IPS-15b (cell line): Measurements from ENCODE around the gene EXOSC10.
"Not testable (repeated sequence)": the region's sequence is repeated elsewhere in the genome, so short reads cannot be mapped to it uniquely, and the experiment has no call there.

Experiments
- H3K27me3 ChIP-seq: one replicate; pipeline ENCODE4 v1.6.1; 2013; ENCODE audit warnings: low read length; ENCODE audit not compliant: control insufficient read depth, insufficient read depth
- H3K36me3 ChIP-seq: one replicate; pipeline ENCODE4 v1.6.1; 2013; ENCODE audit warnings: low read length; ENCODE audit not compliant: control insufficient read depth, insufficient read depth
- H3K4me1 ChIP-seq: one replicate; pipeline ENCODE4 v1.6.1; 2013; ENCODE audit warnings: mild to moderate bottlenecking, low read length; ENCODE audit not compliant: control insufficient read depth, insufficient read depth
- H3K4me3 ChIP-seq: one replicate; pipeline ENCODE4 v1.5.1; 2013; ENCODE audit warnings: low read depth, low read length
- H3K9ac ChIP-seq: one replicate; pipeline ENCODE4 v1.6.1; 2013; ENCODE audit warnings: low read depth, mild to moderate bottlenecking, low read length
- H3K9me3 ChIP-seq: one replicate; pipeline ENCODE4 v1.6.1; 2013; ENCODE audit warnings: mild to moderate bottlenecking, low read length; ENCODE audit not compliant: control insufficient read depth, insufficient read depth

Gene EXOSC10

GRCh38 chr1:11105586-11105985, 5.9 kb upstream of the EXOSC10 start:
- H3K9ac ChIP-seq = no peak overlapping the region
- no peaks in the 10 kb centered on the region for H3K4me1 ChIP-seq
- H3K27me3 ChIP-seq = no peaks in the 10 kb centered on the region
- H3K36me3 ChIP-seq = peaks cover 15% of the 10 kb centered on the region
- no peaks in the 10 kb centered on the region for H3K9me3 ChIP-seq
- no peak overlapping the region for H3K4me3 ChIP-seq

GRCh38 chr1:11101347-11101746, 1.7 kb upstream of the EXOSC10 start:
- H3K27me3 ChIP-seq = no peaks in the 10 kb centered on the region
- H3K4me1 ChIP-seq = peaks cover 5% of the 10 kb centered on the region
- no peak overlapping the region for H3K9ac ChIP-seq
- H3K9me3 ChIP-seq = no peaks in the 10 kb centered on the region
- H3K36me3 ChIP-seq = peaks cover 2% of the 10 kb centered on the region
- no peak overlapping the region for H3K4me3 ChIP-seq

- H3K4me1 ChIP-seq, H3K9me3 ChIP-seq, H3K27me3 ChIP-seq, H3K4me3 ChIP-seq, H3K36me3 ChIP-seq, H3K9ac ChIP-seq: not testable (repeated sequence)
These were observed 1.1 kb upstream of the EXOSC10 start for GRCh38 chr1:11100806-11101205.

GRCh38 chr1:11100149-11100493, 452 bp upstream of the EXOSC10 start:
- Histone ChIP-seq H3K9ac (peak overlapping the region; percentile 49), H3K36me3 (no peaks in the 10 kb centered on the region), H3K4me3 (peak overlapping the region; percentile 97), H3K9me3 (no peaks in the 10 kb centered on the region), H3K27me3 (no peaks in the 10 kb centered on the region), H3K4me1 (peaks cover 5% of the 10 kb centered on the region)

- Histone ChIP-seq H3K9ac (peak overlapping the region; percentile 96), H3K27me3 (no peaks in the 10 kb centered on the region), H3K4me1 (peaks cover 5% of the 10 kb centered on the region), H3K9me3 (no peaks in the 10 kb centered on the region), H3K36me3 (peaks cover 9% of the 10 kb centered on the region), H3K4me3 (peak overlapping the region; percentile 97)
These were observed 749 bp downstream of the EXOSC10 start for GRCh38 chr1:11098931-11099309.

GRCh38 chr1:11083784-11084183, 15.9 kb downstream of the EXOSC10 start:
- H3K36me3 ChIP-seq = peaks cover 45% of the 10 kb centered on the region

GRCh38 chr1:11080931-11081330, 18.7 kb downstream of the EXOSC10 start:
- no peak overlapping the region for H3K4me3 ChIP-seq
- peaks cover 56% of the 10 kb centered on the region for H3K36me3 ChIP-seq
- H3K9me3 ChIP-seq = no peaks in the 10 kb centered on the region
- H3K9ac ChIP-seq = no peak overlapping the region
- no peaks in the 10 kb centered on the region for H3K4me1 ChIP-seq
- no peaks in the 10 kb centered on the region for H3K27me3 ChIP-seq

More at GRCh38 chr1:11083784-11084183, 15.9 kb downstream of the EXOSC10 start:
- not testable (repeated sequence) for H3K9ac ChIP-seq, H3K27me3 ChIP-seq, H3K4me3 ChIP-seq, H3K4me1 ChIP-seq, H3K9me3 ChIP-seq

- H3K4me1 ChIP-seq = no peaks in the 10 kb centered on the region
- H3K36me3 ChIP-seq = peaks cover 74% of the 10 kb centered on the region
- no peaks in the 10 kb centered on the region for H3K9me3 ChIP-seq
- H3K4me3 ChIP-seq = no peak overlapping the region
- H3K9ac ChIP-seq = no peak overlapping the region
- H3K27me3 ChIP-seq = no peaks in the 10 kb centered on the region
These were observed 21.0 kb downstream of the EXOSC10 start for GRCh38 chr1:11078631-11079030.

- peaks cover 77% of the 10 kb centered on the region for H3K36me3 ChIP-seq
- not testable (repeated sequence) for H3K9me3 ChIP-seq, H3K9ac ChIP-seq, H3K4me1 ChIP-seq, H3K27me3 ChIP-seq, H3K4me3 ChIP-seq
These were observed 26.3 kb downstream of the EXOSC10 start for GRCh38 chr1:11073398-11073797.

- H3K9ac ChIP-seq = no peak overlapping the region
- peaks cover 85% of the 10 kb centered on the region for H3K36me3 ChIP-seq
- H3K4me3 ChIP-seq = no peak overlapping the region
- H3K27me3 ChIP-seq = no peaks in the 10 kb centered on the region
- H3K9me3 ChIP-seq = no peaks in the 10 kb centered on the region
- H3K4me1 ChIP-seq = no peaks in the 10 kb centered on the region
These were observed 27.3 kb downstream of the EXOSC10 start for GRCh38 chr1:11072216-11072917.

GRCh38 chr1:11071463-11072215, 28.0 kb downstream of the EXOSC10 start:
- Histone ChIP-seq H3K27me3 (no peaks in the 10 kb centered on the region), H3K36me3 (peaks cover 80% of the 10 kb centered on the region), H3K9me3 (no peaks in the 10 kb centered on the region), H3K4me3 (no peak overlapping the region), H3K9ac (no peak overlapping the region), H3K4me1 (no peaks in the 10 kb centered on the region)

- H3K9ac ChIP-seq = no peak overlapping the region
- peaks cover 81% of the 10 kb centered on the region for H3K36me3 ChIP-seq
- H3K4me3 ChIP-seq = no peak overlapping the region
These were observed 28.8 kb downstream of the EXOSC10 start for GRCh38 chr1:11070876-11071275.

More at GRCh38 chr1:11070876-11071275, 28.8 kb downstream of the EXOSC10 start:
- H3K27me3 ChIP-seq = no peaks in the 10 kb centered on the region
- H3K9me3 ChIP-seq = no peaks in the 10 kb centered on the region
- H3K4me1 ChIP-seq = no peaks in the 10 kb centered on the region
